Ectodermal cell (in vitro differentiated cells): Measurements from ENCODE around the gene WBP1.

Experiments used
- H3K27ac ChIP-seq: 2 replicates; pipeline ENCODE4 v1.7.0; 2013; ENCODE audit warnings: mild to moderate bottlenecking, low read depth, low read length; ENCODE audit not compliant: insufficient read depth, poor library complexity, severe bottlenecking
- H3K27me3 ChIP-seq: 2 replicates; pipeline ENCODE4 v1.7.0; 2013; ENCODE audit warnings: mild to moderate bottlenecking, low read length; ENCODE audit not compliant: insufficient read depth, control insufficient read depth, poor library complexity, severe bottlenecking
- H3K36me3 ChIP-seq: one replicate; pipeline ENCODE4 v1.7.0; 2013; ENCODE audit warnings: low read length; ENCODE audit not compliant: control insufficient read depth, insufficient read depth
- H3K4me1 ChIP-seq: one replicate; pipeline ENCODE4 v1.7.0; 2013; ENCODE audit warnings: low read length; ENCODE audit not compliant: control insufficient read depth, insufficient read depth
- H3K4me3 ChIP-seq: 2 replicates; pipeline ENCODE4 v1.7.0; 2013; ENCODE audit warnings: low read depth, low read length, control low read depth; ENCODE audit not compliant: insufficient read depth
- H3K9me3 ChIP-seq: 2 replicates; pipeline ENCODE4 v1.7.0; 2013; ENCODE audit warnings: mild to moderate bottlenecking, low read length, moderate library complexity; ENCODE audit not compliant: control insufficient read depth
- WGBS, 2 experiments: methylation state at CpG; one replicate each; pipeline ENCODE4 v1.1.7; 2013; ENCODE audit warnings: missing lambda C conversion rate in 2 of 2; 5-methylcytosine and 5-hydroxymethylcytosine counted together

Gene WBP1

GRCh38 chr2:74503506-74504475 lies 45.6 kb downstream of the WBP1 start:
- peaks cover 85% of the 10 kb centered on the region for H3K27me3 ChIP-seq
- H3K36me3 ChIP-seq = peaks cover 5% of the 10 kb centered on the region
- H3K27ac ChIP-seq = no peak overlapping the region
- no peaks in the 10 kb centered on the region for H3K9me3 ChIP-seq
- peaks cover 38% of the 10 kb centered on the region for H3K4me1 ChIP-seq
- 60 to 68% methylated on average over 45 of the region's 45 CpGs for WGBS, 2 experiments
- peak overlapping the region; percentile 40 for H3K4me3 ChIP-seq

- H3K4me1 ChIP-seq = peaks cover 30% of the 10 kb centered on the region
- 93 to 95% methylated on average over 3 of the region's 3 CpGs for WGBS, 2 experiments
- peaks cover 85% of the 10 kb centered on the region for H3K27me3 ChIP-seq
- H3K36me3 ChIP-seq = peaks cover 5% of the 10 kb centered on the region
- H3K4me3 ChIP-seq = no peak overlapping the region
- no peak overlapping the region for H3K27ac ChIP-seq
- no peaks in the 10 kb centered on the region for H3K9me3 ChIP-seq
Measured at GRCh38 chr2:74504591-74504990, 46.4 kb downstream of the WBP1 start.

- WGBS, 2 experiments = 89 to 94% methylated on average over 14 of the region's 14 CpGs
- Histone ChIP-seq H3K4me1 (peaks cover 25% of the 10 kb centered on the region), H3K36me3 (peaks cover 5% of the 10 kb centered on the region), H3K4me3 (no peak overlapping the region), H3K27me3 (peaks cover 85% of the 10 kb centered on the region), H3K9me3 (no peaks in the 10 kb centered on the region), H3K27ac (no peak overlapping the region)
Measured at GRCh38 chr2:74505448-74506246, 47.4 kb downstream of the WBP1 start.

GRCh38 chr2:74507145-74507925 lies 49.1 kb downstream of the WBP1 start, which contains the start of gene PCGF1:
PCGF1 (minus strand) TSS chr2:74507695; CDS start chr2:74507668, 27 bp downstream.
- 0% methylated on average over 54 to 56 of the region's 56 CpGs for WGBS, 2 experiments
- Histone ChIP-seq H3K36me3 (peaks cover 5% of the 10 kb centered on the region), H3K27ac (peak within 1 kb of the TSS; percentile 17), H3K4me3 (peak within 1 kb of the TSS; percentile 52), H3K4me1 (peaks cover 15% of the 10 kb centered on the region), H3K9me3 (no peaks in the 10 kb centered on the region), H3K27me3 (peaks cover 85% of the 10 kb centered on the region)

GRCh38 chr2:74507926-74508520 lies 49.8 kb downstream of the WBP1 start:
- Histone ChIP-seq H3K27me3 (peaks cover 85% of the 10 kb centered on the region), H3K9me3 (no peaks in the 10 kb centered on the region), H3K36me3 (peaks cover 5% of the 10 kb centered on the region), H3K27ac (no peak overlapping the region), H3K4me3 (peak overlapping the region; percentile 52), H3K4me1 (peaks cover 8% of the 10 kb centered on the region)
- 5% methylated on average over 36 to 38 of the region's 38 CpGs for WGBS, 2 experiments

- Histone ChIP-seq H3K27me3 (peaks cover 85% of the 10 kb centered on the region), H3K27ac (no peak overlapping the region)
- 85 to 89% methylated on average over 4 of the region's 4 CpGs for WGBS, 2 experiments
Measured at GRCh38 chr2:74510272-74510671, 52.0 kb downstream of the WBP1 start.

More at GRCh38 chr2:74510272-74510671, 52.0 kb downstream of the WBP1 start:
- Histone ChIP-seq H3K36me3 (peaks cover 5% of the 10 kb centered on the region), H3K4me3 (no peak overlapping the region), H3K9me3 (no peaks in the 10 kb centered on the region), H3K4me1 (peaks cover 24% of the 10 kb centered on the region)
